Memory B cell (primary cell): ENCODE measurements around the gene KCNE4.

ENCODE experiments used
- ATAC-seq: fragments of 150-1000 bp; cut with Tn5 transposase; 2 replicates; pipeline ENCODE4 v1.10.0; 2021; ENCODE audit warnings: low read depth, mild to moderate bottlenecking, moderate library complexity
- DNase-seq, 2 donors: peaks; one replicate each; pipeline ENCODE4 v3.0.0; 2022; ENCODE audit warnings: low spot score in 2 of 2
- H3K27ac Mint-ChIP-seq: one replicate; pipeline ENCODE4 v1.8.0; 2022; ENCODE audit warnings: mild to moderate bottlenecking, moderate library complexity, mixed read lengths
- H3K27me3 Mint-ChIP-seq: one replicate; pipeline ENCODE4 v1.8.0; 2022; ENCODE audit warnings: mixed read lengths
- H3K36me3 Mint-ChIP-seq: one replicate; pipeline ENCODE4 v1.8.0; 2022; ENCODE audit warnings: mild to moderate bottlenecking, mixed read lengths
- H3K4me1 Mint-ChIP-seq: one replicate; pipeline ENCODE4 v1.8.0; 2022; ENCODE audit warnings: mixed read lengths
- H3K4me3 Mint-ChIP-seq: one replicate; pipeline ENCODE4 v1.8.0; 2022; ENCODE audit warnings: mild to moderate bottlenecking, moderate library complexity, mixed read lengths
- H3K9me3 Mint-ChIP-seq: one replicate; pipeline ENCODE4 v1.8.0; 2022; ENCODE audit warnings: mixed read lengths

KCNE4 gene

GRCh38 chr2:223029287-223029686 is 22.7 kb upstream of the KCNE4 start:
- DNase-seq (no peak), ATAC-seq (no peak)
- Mint-ChIP-seq H3K27me3 (peaks cover 2% of the 10 kb centered on the region), H3K36me3 (no peaks in the 10 kb centered on the region), H3K4me3 (no peak overlapping the region), H3K4me1 (no peaks in the 10 kb centered on the region), H3K9me3 (peaks cover 9% of the 10 kb centered on the region), H3K27ac (no peak overlapping the region)

- ATAC-seq, result no peak
- peaks cover 5% of the 10 kb centered on the region for H3K27me3 Mint-ChIP-seq
- peaks cover 9% of the 10 kb centered on the region for H3K9me3 Mint-ChIP-seq
- no peak for DNase-seq
- no peaks in the 10 kb centered on the region for H3K36me3 Mint-ChIP-seq
- no peaks in the 10 kb centered on the region for H3K4me1 Mint-ChIP-seq
- H3K27ac Mint-ChIP-seq, result no peak overlapping the region
- no peak overlapping the region for H3K4me3 Mint-ChIP-seq
Observed at GRCh38 chr2:223032187-223033142, 19.5 kb upstream of the KCNE4 start.

DNA sequence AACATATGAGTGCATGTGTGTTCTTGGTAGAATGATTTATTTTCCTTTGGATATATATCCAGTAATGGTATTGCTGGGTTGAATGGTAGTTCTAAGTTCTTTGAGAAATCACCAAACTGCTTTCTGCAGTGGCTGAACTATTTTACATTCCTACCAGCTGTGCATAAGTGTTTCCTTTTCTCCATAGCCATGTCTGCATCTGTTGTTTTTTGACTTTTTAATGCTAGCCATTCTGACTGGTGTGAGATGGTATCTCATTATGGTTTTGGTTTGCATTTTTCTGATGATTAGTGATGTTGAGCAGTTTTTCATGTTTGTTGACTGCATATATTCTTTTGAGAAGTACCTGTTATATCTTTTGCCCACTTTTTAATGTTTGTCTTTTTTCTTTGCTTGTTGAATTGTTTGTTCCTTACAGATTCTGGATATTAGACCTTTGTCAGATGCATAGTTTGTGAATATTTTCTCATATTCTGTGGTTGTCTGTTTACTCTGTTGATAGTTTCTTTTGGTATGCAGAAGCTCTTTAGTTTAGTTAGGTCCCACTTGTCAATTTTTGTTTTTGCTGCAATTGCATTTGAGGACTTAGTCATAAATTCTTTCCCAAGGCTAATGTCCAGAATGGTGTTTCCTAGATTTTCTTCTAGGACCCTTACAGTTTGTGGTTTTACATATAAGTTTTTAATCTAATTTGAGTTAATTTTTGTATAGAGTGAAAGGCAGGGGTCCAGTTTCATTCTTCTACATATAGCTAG is 17.6 kb upstream of the KCNE4 start:
- Mint-ChIP-seq H3K27me3 (peaks cover 5% of the 10 kb centered on the region), H3K9me3 (peaks cover 9% of the 10 kb centered on the region), H3K4me3 (no peak overlapping the region), H3K27ac (no peak overlapping the region), H3K4me1 (no peaks in the 10 kb centered on the region), H3K36me3 (no peaks in the 10 kb centered on the region)
- DNase-seq (no peak), ATAC-seq (no peak)

DNA sequence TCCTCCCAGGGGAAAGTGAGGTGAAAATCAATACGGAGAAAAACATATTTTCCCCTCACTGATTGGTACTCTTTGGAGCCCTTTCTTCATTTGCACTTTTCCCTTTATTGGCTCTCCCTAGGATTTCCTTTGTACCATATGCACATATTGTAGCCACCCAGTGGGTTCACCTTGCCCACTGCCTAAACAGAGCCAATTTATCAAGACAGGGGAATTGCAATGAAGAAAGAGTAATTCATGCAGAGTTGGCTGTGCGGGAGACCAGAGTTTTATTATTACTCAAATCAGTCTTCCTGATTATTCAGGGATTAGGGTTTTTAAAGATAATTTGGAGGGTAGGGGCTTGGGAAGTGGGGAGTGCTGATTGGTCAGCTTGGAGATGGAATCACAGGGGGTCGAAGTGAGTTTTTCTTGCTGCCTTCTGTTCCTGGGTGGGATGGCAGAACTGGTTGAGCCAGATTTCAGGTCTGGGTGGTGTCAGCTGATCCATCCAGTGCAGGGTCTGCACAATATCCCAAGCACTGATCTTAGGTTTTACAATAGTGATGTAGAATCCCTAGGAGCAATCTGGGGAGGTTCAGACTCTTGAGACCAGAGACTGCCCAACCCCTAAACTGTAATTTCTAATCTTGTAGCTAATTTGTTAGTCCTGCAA is 15.1 kb upstream of the KCNE4 start:
- Mint-ChIP-seq H3K4me3 (no peak overlapping the region), H3K27me3 (peaks cover 5% of the 10 kb centered on the region), H3K36me3 (no peaks in the 10 kb centered on the region), H3K4me1 (no peaks in the 10 kb centered on the region), H3K27ac (no peak overlapping the region), H3K9me3 (peaks cover 8% of the 10 kb centered on the region)
- ATAC-seq (no peak), DNase-seq (no peak)

DNA sequence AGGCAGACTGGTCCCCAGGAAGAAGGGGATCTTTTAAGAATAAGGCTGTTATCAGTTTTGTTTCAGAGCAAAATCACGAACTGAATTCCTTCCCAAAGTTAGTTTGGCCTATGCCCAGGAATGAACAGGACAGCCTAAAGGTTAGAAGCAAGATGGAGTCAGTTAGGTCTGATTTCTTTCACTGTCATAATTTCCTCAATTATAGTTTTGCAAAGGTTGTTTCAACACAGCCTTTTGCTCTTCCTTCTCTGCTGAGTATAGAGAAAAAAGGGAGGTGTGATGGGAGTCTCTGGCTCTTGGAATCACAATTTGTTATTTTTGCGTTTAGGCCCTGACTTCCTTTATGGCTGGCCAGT is 14.6 kb upstream of the KCNE4 start:
- Mint-ChIP-seq H3K9me3 (peaks cover 3% of the 10 kb centered on the region), H3K36me3 (no peaks in the 10 kb centered on the region), H3K27ac (no peak overlapping the region), H3K27me3 (peaks cover 5% of the 10 kb centered on the region), H3K4me1 (no peaks in the 10 kb centered on the region), H3K4me3 (no peak overlapping the region)
- no peak for ATAC-seq
- no peak for DNase-seq

GRCh38 chr2:223039618-223040017 is 12.4 kb upstream of the KCNE4 start:
- DNase-seq, result no peak
- H3K36me3 Mint-ChIP-seq, result no peaks in the 10 kb centered on the region
- ATAC-seq, result no peak
- H3K9me3 Mint-ChIP-seq, result no peaks in the 10 kb centered on the region
- H3K4me3 Mint-ChIP-seq, result no peak overlapping the region
- H3K4me1 Mint-ChIP-seq, result no peaks in the 10 kb centered on the region
- H3K27ac Mint-ChIP-seq, result no peak overlapping the region
- H3K27me3 Mint-ChIP-seq, result peaks cover 5% of the 10 kb centered on the region

DNA sequence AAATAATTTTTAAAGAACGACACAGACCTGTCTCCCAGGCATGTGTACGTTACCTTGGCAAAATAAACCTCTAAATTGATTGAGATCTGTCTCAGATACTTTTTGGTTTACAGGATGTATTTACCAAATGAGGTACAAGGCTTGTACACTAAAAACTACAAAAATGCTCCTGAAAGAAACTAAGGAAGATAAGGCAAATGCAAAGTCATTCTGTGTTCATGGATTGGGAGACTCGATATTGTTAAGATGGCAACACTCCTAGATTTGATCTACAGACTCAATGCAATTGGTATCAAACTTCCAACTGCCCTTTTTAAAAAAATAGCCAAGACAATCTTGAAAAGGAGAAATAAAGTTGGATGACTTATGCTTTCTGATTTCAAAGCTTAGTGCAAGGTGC is 11.5 kb upstream of the KCNE4 start:
- DNase-seq, result no peak
- no peaks in the 10 kb centered on the region for H3K4me1 Mint-ChIP-seq
- H3K4me3 Mint-ChIP-seq, result no peak overlapping the region
- H3K27me3 Mint-ChIP-seq, result peaks cover 4% of the 10 kb centered on the region
- H3K36me3 Mint-ChIP-seq, result no peaks in the 10 kb centered on the region
- no peak for ATAC-seq
- H3K9me3 Mint-ChIP-seq, result no peaks in the 10 kb centered on the region
- no peak overlapping the region for H3K27ac Mint-ChIP-seq

GRCh38 chr2:223041527-223042109 is 10.4 kb upstream of the KCNE4 start:
- no peak overlapping the region for H3K27ac Mint-ChIP-seq
- no peaks in the 10 kb centered on the region for H3K9me3 Mint-ChIP-seq
- peaks cover 5% of the 10 kb centered on the region for H3K27me3 Mint-ChIP-seq
- no peak overlapping the region for H3K4me3 Mint-ChIP-seq
- no peak for ATAC-seq
- H3K36me3 Mint-ChIP-seq, result no peaks in the 10 kb centered on the region
- no peak for DNase-seq
- H3K4me1 Mint-ChIP-seq, result no peaks in the 10 kb centered on the region

DNA sequence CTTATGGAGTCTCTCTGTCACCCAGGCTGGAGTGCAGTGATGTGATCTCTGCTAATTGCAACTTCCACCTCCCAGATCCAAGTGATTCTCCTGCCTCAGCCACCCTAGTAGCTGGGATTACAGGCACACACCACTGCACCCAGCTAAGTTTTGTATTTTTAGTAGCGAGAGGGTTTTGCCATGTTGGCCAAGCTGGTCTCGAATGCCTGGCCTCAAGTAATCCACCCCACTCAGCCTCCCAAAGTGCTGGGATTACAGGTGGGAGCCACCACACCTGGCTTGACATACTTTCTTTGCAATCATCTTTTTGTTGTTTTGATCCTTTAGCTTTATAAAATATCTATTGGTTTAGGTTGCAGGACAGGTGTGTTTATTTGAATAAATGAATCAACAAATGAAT is 9.7 kb upstream of the KCNE4 start:
- no peak overlapping the region for H3K27ac Mint-ChIP-seq
- H3K4me1 Mint-ChIP-seq, result no peaks in the 10 kb centered on the region

DNA sequence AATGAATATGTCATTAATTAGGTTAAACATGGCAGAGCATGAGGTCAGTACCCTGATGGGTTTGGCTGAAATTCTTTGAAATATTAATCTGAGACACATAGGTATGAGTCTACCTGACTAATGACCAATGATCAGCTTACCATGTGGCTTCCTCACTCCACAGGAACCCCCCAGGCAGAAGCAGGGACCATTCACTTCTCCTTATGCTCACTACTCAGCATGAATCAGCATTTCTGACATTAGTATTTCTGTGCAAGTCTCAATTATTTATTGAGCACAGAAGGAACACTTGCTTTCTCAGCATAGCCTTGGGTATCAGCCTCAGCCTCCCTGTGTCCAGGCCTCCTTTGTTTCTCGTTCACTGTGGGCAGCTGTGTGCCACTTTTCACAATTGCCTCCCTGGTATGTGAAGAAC is 9.3 kb upstream of the KCNE4 start:
- H3K4me3 Mint-ChIP-seq, result no peak overlapping the region
- ATAC-seq (no peak), DNase-seq (no peak)
- peaks cover under 1% of the 10 kb centered on the region for H3K4me1 Mint-ChIP-seq
- no peaks in the 10 kb centered on the region for H3K9me3 Mint-ChIP-seq
- peaks cover 9% of the 10 kb centered on the region for H3K27me3 Mint-ChIP-seq
- no peaks in the 10 kb centered on the region for H3K36me3 Mint-ChIP-seq
- H3K27ac Mint-ChIP-seq, result no peak overlapping the region

More for the DNA sequence above, 9.7 kb upstream of the KCNE4 start:
- Mint-ChIP-seq H3K9me3 (no peaks in the 10 kb centered on the region), H3K4me3 (no peak overlapping the region), H3K27me3 (peaks cover 7% of the 10 kb centered on the region), H3K36me3 (no peaks in the 10 kb centered on the region)
- DNase-seq (no peak), ATAC-seq (no peak)

DNA sequence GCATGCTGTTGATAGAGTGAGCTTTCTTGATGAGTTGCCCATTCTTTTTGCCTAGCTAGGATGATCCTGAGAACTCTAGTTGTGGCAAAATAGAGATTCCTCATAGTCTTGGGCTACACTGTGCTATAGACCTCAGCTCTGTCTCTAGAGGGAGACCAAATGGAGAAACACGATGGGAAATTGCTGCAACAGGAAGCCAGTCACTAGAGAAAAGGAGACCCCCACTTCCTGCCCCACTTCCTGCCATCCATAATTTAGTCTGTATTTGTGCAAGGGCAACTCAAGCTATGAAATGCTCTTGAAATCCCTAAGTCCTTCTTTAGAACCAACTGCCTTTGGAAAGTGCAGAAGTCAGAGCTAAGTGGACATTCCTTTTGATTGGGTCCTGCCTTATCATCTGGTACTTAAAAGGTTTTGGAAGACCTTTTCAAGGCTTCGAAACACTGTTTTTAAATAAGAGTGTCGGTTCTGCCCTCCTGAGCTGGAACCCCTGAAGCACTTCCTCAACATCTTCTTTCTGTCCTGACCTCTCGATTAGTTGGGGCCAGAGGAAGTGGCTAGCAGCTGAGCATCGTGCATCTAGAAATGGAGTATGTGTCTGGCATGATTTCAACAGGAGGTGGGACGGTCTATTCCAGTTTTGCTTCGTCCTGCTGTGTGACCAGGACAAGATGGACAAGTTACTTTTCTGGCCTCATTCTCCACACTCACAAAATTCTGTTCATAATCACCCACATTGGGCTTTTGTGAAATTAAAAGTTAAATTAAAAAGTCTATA is 8.6 kb upstream of the KCNE4 start:
- Mint-ChIP-seq H3K36me3 (no peaks in the 10 kb centered on the region), H3K9me3 (peaks cover 1% of the 10 kb centered on the region), H3K27ac (no peak overlapping the region), H3K4me3 (no peak overlapping the region), H3K4me1 (peaks cover 3% of the 10 kb centered on the region), H3K27me3 (peaks cover 11% of the 10 kb centered on the region)
- no peak for DNase-seq
- no peak for ATAC-seq

DNA sequence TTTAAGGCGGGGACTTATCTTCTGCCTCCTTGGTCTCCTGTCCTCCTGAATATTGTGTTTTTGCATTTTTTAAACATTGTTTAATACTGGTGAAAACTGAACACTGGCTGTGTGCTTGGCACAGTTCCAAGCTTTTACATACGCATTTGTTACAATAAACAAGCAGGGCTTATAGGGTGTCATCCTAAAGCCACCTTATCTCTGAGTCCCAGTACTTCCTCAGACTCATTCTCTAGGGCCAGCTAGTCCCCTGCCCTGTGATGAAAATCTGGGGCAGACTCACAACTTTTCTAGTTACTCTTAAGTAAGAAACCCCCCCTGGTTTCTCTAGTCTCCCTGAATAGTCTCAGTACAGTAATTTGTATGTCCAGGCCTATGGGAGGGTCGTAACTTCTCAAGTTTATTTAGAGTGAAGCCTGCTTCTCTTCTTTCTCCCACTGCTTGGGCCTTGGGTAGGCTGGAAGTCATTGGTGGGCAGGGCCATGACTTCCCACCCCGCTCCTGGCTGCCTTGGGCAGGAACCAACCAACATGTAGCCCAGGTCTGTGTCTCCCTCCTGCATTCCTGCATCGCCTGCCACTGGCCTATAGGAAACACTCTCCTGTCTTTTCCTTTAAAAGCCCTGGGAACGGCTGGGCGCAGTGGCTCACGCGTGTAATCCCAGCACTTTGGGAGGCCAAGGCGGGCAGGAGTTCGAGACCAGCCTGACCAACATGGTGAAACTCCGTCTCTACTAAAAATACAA is 7.7 kb upstream of the KCNE4 start:
- DNase-seq (no peak), ATAC-seq (no peak)
- H3K36me3 Mint-ChIP-seq, result no peaks in the 10 kb centered on the region
- H3K27ac Mint-ChIP-seq, result no peak overlapping the region
- H3K4me1 Mint-ChIP-seq, result peaks cover 3% of the 10 kb centered on the region
- H3K9me3 Mint-ChIP-seq, result peaks cover 1% of the 10 kb centered on the region
- H3K27me3 Mint-ChIP-seq, result peaks cover 11% of the 10 kb centered on the region
- H3K4me3 Mint-ChIP-seq, result no peak overlapping the region
